NCI-H345 treated with DMSO at 0.1 percent for 48 hours (cell line): ENCODE measurements around the gene PPP1R27.

Experiments used
- DNase-seq: peaks from one replicate; lab custom pipeline; 2025; ENCODE audit not compliant: unreplicated experiment; lab: John Stamatoyannopoulos, UW

The PPP1R27 gene

DNA sequence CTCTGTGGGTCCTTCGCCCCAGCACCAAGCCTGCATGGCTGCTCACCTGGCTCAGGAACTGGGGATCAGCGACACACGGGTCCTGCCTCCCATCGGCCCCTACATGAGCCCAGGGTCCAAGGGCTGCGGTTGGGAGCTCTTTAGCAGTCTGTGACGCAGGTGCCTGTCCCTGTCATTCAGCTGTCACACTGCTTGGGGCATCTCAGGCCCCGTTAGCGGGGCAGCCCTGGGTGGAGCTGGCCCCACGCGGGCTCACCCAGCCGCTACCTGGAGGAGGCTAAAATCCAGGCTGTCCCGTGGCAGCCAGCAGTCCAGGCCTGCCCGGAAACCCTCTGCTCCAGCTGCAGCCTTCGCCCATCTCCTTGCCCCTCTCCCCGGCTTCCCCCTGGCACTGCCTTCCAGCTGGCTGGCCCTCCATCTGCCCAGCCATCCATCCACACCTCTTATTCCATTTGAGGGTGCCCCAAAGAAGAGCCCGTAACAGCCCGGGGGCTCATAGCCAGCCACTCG is 27.6 kb downstream of the PPP1R27 start:
- no peak for DNase-seq

GRCh38 chr17:81806461-81807209 is 28.2 kb downstream of the PPP1R27 start:
- no peak for DNase-seq

- no peak for DNase-seq
These were observed 29.0 kb downstream of the PPP1R27 start for GRCh38 chr17:81805707-81806460.

- DNase-seq: no peak
These were observed 30.1 kb downstream of the PPP1R27 start for GRCh38 chr17:81804559-81805399.

DNA sequence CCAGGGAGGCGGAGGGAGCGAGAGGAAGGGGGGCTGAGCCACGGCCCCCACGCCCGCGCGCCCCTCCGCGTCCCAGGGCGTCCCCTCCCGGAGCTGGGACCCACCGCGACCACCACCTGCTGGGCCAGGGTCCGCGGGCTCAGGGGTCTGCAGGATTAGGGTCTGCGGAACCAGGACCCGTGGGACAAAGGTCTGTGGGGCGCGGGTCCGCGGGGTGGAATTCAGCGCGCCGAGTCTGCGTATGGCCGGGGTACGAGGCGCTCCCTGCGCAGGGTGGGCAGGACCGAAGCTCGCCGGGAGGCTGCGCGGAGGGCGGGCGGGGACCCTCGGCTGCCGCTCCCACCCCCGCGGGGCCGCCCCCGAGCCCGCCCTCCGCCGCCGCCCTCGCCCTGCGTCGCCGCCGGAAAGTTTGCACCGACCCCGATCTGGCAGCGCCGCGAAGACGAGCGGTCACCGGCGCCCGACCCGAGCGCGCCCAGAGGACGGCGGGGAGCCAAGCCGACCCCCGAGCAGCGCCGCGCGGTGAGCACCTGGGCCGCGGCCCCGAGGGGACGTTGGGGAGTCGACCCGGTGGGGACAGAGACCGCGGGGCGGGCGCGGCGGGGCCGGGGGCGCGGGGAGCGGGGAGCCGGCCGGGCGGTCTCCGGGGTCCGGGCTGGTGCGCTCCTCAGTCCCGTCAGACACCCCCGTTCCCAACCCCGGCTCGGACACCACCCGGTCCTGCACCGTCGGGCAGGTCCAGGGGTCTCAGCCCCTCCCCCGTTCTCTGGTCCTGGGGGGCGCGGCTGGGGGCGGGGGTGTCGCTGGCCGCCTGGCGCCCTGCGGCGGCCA is 30.9 kb downstream of the PPP1R27 start, which contains the start of gene GCGR:
Gene GCGR, plus strand, starts transcription at position 423 of the 831 bp plus-strand sequence. CDS start 4,869 bp downstream, outside the sequence.
- DNase-seq: no peak

GRCh38 chr17:81802856-81803643 is 31.8 kb downstream of the PPP1R27 start:
- no peak for DNase-seq

DNA sequence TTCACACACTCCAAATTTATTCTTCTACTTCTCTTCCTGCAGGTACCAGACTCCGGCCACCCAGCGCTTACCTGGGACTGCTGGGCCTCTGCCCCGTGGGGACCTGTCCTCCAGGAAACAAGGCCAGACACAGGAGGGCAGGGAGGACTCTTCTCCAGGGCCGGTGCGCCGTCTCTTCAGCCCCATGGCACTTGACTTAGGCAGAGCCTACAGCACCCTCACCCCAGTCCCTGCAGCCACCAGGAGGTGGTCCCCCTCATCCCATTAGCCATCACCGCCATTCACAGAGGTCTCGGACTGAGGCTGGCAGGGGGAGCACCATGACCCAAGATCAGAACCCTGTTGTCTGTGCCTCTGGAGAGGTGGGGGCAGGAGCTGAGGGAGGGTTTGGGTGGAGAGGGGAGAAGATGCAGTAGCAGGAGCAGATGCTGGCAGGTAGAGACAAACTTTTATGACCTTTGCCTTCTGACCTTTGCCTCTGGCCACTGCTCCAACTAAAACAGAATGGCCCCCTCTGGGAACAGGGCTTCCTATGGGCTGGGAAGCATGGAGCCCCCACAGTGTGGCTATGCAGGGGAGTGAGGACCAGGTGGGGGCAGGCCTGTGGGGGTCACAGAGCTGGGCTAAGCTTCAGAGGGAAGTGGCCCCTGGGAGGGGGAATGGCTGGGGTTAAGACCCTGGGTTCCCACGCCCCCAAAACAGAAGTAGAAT is 32.6 kb downstream of the PPP1R27 start:
- no peak for DNase-seq

- DNase-seq: no peak
These were observed 33.5 kb downstream of the PPP1R27 start for GRCh38 chr17:81801327-81801726.

DNA sequence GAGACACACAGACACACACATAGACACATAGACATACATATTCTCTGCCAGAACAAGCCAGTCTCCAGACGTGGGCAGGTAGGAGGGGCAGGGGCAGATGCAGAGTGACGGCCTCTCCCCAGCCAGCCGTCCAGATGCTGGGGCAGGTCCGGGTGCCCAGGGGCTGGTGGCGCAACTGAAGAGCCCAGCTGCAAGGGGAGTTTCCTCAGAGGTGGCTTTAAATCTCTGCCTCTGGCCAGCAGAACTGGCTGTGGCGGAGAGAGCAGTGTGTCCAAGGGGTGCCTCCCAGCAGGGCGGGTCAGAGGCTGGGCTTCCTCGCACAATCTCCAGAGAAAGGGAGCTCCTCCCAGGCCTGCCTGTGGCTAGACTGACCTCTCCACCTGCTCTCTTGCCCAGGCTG is 40.3 kb downstream of the PPP1R27 start:
- no peak for DNase-seq

GRCh38 chr17:81794074-81794476 is 40.8 kb downstream of the PPP1R27 start:
- DNase-seq: no peak

- no peak for DNase-seq
These were observed 41.9 kb downstream of the PPP1R27 start for GRCh38 chr17:81792675-81793615.
